ENCODE data around the gene HS1BP3.

- TF ChIP-seq CTCF (IDR thresholded peaks at IDR 0.05) (no peak), POLR2A (IDR thresholded peaks at IDR 0.05) (no peak), EP300 (IDR thresholded peaks at IDR 0.05) (no peak), POLR2AphosphoS5 (IDR thresholded peaks at IDR 0.05) (no peak)
Measured at GRCh38 chr2:20607446-20607845, 43.5 kb downstream of the HS1BP3 start.
